ELR (cell line): ENCODE data around the gene FUT1.
A peak's percentile ranks its signal among the peaks of the same experiment; 100 is the strongest.

Source experiments
- DNase-seq: peaks from one replicate; pipeline ENCODE4 v3.0.0-alpha.2; 2015; ENCODE audit warnings: low read depth

Gene FUT1

DNA sequence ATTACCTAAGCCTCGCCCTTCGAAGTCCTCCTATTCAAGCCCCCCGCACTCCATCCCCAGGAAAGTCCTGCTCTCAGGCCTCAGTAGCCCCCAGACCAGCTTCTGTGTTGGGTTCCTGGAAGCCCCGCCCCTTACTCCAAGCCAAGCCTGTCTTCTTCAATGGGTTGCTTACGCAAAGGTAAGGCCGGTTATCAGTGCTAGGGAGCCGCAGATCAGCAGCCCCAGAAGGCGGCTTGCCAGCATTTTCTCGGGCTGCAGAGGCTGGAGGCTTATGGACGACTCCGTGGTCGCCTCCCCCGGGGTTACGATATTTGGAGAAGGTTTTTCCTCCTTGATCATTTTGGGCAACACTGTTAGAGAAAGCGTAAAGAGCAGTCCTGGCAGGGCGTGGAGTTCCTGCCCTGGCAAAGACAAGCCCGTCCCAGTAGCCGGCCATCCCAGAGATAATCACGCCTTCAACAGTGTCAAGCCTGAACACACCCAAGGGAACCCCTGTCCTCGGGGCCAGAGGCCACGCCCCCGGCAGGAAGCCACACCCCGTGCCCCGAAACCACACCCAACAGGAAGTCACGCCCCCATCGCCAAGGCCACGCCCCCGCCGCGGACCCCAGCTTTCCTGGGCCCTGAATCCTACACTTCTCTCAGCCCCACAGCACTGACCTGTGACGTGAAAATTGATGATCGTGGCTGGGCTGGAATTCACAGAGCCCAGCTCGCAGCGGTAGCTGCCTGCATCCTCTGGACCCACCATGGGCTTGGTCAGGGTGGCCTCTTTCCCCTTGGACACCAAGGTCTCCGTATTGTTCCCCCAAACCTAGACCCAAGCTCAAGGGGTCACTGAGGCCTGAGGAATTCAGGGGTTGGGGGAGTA lies 11.1 kb downstream of the FUT1 start:
- no peak for DNase-seq

GRCh38 chr19:48740164-48740972 lies 12.1 kb downstream of the FUT1 start, which contains the start of gene RASIP1:
TSS of gene RASIP1 (minus strand) at chr19:48740610. CDS start at chr19:48740282, 328 bp downstream.
- DNase-seq, result no peak

- DNase-seq, result no peak
Measured at GRCh38 chr19:48739404-48740163, 12.9 kb downstream of the FUT1 start.

DNA sequence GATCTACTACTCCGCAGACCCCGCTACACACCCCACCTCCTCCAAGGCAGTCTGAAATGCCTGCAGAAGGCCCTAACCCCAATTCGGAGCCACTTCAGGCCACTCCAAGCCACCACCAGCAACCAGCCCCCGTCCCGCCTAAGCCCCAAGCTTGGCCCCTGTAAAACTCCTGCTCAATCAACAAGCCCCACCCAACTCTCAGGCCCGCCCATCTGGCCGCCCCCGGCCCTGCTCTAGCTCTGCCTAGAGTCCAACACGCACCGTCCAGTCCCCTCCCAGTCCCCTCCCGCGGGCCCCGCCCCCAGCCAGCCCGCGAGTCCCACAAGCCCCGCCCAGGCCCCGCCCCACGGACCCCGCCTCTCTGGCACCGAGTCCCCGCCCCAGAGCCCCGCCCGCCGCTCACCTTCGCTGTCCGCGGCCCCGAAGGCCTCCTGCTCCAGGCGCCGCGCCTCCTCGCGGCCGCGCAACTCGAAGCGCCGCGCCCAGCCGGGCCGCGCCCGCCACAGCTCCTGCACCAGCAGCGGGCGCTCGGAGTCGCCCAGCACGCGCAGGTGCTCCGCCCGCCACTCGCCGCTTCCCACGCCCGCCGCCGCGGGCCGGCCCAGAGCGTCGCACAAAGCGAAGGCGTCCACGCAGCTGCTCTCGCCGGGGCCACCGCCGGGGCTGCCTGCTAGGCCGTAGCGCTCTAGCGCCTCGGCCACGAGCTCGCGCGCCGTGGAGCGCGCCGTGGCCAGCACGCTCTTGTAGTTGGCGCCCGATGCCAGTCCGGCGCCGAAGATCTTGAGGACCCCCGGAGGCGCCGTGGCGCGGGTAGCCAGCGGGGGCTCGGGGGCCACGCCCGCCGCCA lies 13.7 kb downstream of the FUT1 start:
- DNase-seq, result peak; percentile 87

GRCh38 chr19:48737360-48737998 lies 15.0 kb downstream of the FUT1 start:
- DNase-seq, result no peak

DNA sequence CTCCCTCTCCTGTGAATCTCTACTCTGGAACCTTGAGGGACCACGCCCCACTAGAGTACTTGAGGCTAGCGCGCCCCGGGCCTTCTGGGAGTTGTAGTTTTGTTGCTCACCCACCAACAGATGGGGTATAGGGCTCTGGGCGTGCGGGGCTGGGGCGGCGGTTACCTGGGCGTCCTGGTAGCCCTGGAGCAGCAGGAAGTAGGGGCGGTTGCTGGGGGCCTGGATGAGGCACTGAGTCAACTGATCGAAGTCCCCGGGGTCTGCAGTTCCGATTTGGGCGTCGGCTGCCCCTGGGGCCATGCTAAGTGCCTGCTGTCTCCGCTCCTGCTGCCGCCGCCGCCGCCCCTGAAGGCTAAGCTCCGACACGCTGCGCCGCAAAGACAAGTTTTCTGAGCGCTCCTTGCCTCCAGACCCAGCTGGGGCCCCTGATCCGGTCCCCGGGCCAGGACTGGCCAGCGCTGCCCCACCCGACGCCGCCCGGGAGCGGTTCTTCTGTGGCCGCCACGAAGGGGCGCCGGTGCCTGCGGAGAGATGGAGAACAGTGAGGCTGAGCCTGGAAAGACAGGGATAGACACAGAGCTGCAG lies 17.3 kb downstream of the FUT1 start:
- peak; percentile 73 for DNase-seq

DNA sequence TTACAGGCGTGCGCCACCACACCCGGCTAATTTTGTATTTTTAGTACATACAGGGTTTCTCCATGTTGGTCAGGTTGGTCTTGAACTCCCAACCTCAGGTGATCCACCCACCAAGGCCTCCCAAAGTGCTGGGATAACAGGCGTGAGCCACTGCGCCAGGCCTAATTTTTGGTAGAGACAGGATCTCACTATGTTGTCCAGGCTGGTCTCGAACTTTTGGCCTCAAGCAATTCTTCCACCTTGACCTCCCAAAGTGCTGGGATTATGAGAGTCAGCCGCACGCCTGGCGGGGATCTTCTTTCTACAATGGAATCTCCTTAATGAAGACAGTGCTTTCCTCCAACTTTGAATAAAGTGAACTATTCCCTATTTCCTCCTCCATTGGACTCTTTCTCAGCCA lies 17.8 kb downstream of the FUT1 start:
- DNase-seq, result no peak

- no peak for DNase-seq
Measured at GRCh38 chr19:48731452-48731851, 21.0 kb downstream of the FUT1 start.

DNA sequence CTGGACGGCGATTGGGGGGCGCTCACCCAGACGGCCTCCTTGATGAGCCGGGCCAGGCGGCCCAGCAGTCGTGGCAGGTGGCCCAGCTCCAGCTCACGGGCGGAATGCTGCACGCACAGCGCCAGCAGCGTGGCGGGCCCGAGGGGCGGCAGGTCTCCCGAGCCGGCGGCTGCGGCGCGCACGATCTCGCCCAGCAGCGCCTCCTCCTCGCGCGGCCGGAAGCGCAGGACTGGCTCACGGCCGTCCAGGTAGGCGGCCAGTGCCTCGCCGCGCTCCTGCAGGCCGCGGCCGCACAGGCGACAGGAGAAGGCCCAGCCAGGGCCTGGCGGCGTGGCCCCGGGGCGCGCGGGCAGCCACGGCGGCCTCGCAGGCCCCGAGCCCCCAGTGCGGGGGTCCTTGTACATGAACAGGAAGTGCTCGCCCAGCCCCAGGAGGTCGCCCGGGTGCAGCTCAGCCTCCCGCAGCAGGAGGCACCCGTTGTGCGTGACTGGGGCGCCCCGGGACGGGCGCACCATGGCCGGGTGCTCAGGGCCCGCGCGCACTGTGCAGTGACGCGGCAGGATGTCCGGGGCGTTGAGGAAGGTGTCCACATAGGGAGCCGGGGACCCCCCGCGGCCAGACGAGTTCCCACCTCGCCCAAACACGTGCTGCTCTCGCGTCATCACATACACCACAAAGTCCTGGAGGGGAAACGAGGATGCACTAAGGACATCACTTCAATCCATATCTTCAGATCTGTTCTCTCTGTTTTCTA lies 23.4 kb downstream of the FUT1 start:
- no peak for DNase-seq

- peak; percentile 17 for DNase-seq
Measured at GRCh38 chr19:48726556-48726955, 25.9 kb downstream of the FUT1 start.

DNA sequence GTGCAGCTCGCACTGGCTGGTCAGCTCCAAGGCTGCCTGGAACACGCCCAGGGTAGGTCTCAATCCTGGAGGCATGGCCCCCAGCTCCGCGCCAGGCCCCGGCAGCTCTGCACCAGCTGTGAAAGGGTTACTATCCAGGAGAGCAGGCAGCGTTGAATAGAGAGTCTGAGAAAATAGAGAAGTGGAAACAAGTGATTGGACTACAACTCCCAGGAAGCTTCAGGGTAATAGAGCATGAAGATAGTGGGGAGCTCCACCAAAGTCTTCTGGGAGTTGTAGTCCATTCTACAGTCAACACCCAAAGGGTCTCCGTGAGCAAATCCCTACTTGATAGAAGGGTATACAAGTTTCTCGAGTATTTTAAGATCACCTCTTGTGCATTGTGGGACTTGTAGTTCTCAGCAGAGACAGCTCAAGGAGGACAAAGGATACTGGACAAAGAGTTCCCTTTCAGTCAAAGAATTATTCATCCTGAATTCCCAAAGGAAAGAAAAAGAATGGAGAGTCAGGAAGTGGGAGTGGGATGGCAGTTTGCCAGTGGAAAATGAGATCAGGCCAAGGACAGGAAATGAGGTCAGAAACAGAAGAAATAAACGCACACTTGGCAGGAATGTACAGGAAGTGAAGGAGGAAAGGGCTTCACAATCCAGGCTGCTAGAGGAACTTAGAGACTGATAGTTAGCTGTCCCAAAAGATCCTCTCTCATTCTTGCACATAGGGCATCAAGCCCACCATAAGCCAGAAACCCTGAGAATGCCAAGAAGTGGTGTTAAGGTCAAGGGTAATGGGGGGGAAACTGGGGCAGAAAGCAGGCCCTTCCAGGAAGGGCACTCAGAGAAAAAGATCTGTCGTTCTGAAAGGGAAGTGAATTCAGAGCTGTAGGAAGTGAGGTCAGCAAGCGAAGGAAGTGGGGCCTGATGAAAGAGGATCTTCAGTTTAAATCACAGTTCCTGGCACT lies 27.4 kb downstream of the FUT1 start:
- peak; percentile 93 for DNase-seq

DNA sequence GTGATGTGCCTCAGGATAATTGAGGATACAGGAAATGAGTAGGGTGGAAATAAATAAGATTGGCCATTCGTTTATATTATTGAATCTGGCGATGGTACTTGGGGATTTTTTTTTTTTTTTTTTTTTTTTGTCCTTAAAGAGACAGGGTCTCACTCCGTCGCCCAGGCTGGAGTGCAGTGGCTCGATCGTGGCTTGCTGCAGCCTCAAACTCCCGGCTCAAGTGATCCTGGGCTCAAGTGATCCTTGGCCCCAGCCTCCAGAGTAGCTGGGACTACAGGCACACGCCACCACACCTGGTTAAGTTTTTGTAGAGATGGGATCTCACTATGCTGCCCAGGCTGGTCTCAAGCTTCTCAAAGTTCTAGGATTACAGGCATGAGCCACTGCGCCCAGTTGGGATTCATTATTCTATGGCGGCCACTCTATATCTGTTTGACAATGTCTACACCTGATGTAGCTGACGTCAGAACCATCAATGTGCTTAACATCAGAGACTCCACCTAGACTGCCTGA lies 30.2 kb downstream of the FUT1 start:
- DNase-seq, result no peak

DNA sequence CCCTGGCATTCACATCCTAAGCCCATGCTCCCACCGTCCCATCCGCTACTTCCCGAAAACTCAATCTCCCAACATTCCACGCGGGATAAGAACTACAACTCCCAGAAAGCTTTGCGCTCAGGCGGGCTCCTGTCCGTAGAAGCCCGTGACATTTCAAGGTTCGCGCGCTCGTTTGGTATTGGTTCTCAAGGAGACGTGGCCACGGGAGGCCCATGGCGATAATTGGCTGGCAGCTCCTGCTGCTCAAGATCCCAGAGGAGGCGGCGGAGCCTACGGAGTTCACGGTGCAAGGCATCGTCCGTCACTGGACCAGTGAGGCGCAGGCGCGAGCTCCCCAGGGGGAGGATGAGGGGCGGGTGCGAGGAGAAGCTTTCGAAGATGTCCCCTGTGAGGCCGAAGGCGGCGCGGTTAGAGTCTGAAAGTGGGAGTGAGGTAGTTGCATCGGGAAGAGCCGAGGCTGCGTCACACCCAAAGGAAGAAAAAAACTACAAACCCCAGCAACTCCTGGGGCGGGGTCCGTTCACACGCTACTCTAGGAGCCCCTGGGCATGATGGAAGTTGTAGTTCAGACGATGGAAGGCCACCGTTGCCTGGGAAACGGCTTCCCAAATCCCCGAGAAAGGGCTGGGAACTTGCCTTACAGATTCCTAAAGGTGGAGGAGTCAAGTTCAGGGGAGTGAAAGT lies 31.7 kb downstream of the FUT1 start:
- peak; percentile 99 for DNase-seq

GRCh38 chr19:48720251-48720612 lies 32.2 kb downstream of the FUT1 start:
- DNase-seq, result no peak

DNA sequence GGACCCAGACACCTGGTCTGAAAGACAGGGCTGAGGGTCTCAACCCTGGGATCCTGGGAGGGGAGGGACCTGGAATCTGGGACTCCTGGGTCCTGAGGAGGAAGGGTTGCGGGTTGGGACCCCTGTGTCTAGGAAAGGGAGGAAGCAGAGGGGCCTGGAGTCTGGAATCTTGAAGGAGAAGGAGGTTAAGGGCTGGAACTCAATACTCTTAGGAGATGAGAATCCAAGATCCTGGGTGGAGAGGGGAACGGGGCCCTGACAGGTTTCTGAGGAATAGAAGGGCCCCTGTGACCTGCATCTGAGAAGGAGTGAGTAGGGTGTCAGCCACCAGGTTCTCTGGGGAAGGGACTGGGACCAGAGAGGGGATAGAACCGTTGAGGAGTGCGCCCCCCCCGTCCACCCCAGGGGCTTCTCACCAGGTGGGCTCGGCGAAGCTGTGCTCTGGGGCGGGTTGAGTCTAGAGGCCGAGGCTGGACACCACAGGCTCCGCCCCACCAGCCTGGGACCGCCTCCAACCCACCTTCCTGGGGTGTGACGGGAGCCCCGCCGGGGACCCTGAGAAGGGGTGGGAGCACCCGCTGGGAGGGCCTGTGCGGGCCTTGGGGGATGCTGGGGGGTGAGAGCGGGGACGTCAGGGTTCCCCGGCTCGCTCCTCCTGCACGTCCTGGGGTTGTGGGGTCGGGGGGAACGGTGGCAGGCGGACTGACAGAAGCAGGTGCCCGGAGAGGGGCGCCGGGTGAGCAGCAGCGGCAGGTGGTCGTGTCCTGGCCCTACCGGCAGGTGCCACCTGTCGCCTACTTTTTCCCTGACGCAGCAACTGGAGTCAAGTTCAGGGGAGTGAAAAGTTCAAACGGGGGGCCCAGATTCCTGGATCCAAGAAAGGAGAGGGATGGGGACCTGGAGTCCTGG lies 32.9 kb downstream of the FUT1 start, which contains the start of gene MAMSTR:
TSS of gene MAMSTR (minus strand) at position 463 of the 909 bp plus-strand sequence. CDS start 694 bp downstream, outside the sequence.
- no peak for DNase-seq

DNA sequence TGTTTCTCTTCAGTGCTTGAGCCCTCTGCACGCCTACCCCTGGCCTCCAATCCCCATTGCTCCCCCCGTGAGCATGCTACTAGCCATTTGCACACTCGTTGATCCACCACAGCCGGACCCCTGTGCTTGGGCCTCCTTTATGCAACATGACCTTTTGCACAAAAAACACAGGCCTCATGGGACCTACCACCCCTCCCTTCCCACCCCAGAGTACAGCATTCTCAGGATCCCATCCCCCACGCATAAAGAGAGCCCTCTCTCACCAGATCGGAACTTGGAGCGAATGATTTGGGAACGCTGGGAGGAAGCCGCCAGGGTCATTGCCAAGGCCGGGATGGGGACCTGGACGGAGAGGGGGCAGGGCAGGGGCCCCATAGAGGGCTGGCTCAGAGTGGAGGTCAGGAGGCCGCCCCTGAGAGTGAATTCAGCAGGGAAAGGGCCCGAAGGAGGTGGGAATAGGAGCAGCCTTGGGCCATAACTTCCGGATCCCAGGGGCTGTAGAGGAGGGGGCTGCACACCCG lies 33.7 kb downstream of the FUT1 start:
- DNase-seq, result no peak
